ENCODE results near the gene BCL2L13.
"Not testable (repeated sequence)": the region's sequence is repeated elsewhere in the genome, so short reads cannot be mapped to it uniquely, and the experiment has no call there.

The BCL2L13 gene

DNA sequence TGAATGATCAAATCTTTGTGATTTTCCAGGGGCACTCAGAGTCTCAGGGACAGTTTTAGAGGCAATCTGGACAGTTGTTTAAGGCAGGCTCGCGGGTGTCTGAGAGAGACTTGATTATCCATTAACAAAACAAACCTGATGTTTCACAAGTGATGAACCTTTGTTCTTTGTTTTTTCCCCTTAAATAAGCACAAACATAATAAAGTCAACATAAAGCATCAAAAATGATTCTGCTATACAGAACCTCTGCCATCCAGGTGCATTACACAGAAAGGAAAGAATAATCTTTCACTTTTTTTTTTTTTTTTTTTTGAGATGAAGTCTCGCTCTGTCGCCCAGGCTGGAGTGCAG, 122.6 kb downstream of the BCL2L13 start:
- DNase-seq (ENCODE audit: low read depth): no peak

GRCh38 chr22:17763442-17763841, 124.9 kb downstream of the BCL2L13 start:
- not testable (repeated sequence) for DNase-seq (ENCODE audit: low read depth)

GRCh38 chr22:17764036-17764435, 125.5 kb downstream of the BCL2L13 start:
- DNase-seq (ENCODE audit: low read depth): no peak

GRCh38 chr22:17764852-17765251, 126.3 kb downstream of the BCL2L13 start:
- not testable (repeated sequence) for DNase-seq (ENCODE audit: low read depth)

- DNase-seq (ENCODE audit: low read depth): no peak
These were observed 128.9 kb downstream of the BCL2L13 start for GRCh38 chr22:17767233-17768065.

GRCh38 chr22:17769013-17769715, 130.6 kb downstream of the BCL2L13 start:
- DNase-seq (ENCODE audit: low read depth): no peak

DNA sequence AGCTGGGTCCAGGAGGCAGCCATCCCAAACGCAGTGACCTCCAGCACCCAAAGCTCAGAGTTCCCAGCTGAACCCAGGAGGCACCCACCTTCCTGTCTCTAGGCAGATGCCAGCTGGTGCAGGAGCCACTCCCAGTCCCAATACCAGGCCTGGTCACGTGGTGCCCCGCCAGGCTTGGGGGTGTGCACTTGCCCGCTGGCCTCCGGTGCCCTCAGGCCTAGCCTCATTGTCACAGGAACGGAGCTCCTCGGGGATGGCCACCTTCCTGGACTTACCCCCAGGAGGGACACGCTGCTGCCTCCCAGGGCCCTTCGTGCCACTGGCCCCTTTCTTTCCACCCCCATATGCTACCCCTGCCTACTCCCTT, 131.1 kb downstream of the BCL2L13 start:
- no peak for DNase-seq (ENCODE audit: low read depth)

GRCh38 chr22:17770180-17771077, 131.9 kb downstream of the BCL2L13 start:
- DNase-seq (ENCODE audit: low read depth): no peak

- DNase-seq (ENCODE audit: low read depth): no peak
These were observed 133.8 kb downstream of the BCL2L13 start for GRCh38 chr22:17772249-17772957.

DNA sequence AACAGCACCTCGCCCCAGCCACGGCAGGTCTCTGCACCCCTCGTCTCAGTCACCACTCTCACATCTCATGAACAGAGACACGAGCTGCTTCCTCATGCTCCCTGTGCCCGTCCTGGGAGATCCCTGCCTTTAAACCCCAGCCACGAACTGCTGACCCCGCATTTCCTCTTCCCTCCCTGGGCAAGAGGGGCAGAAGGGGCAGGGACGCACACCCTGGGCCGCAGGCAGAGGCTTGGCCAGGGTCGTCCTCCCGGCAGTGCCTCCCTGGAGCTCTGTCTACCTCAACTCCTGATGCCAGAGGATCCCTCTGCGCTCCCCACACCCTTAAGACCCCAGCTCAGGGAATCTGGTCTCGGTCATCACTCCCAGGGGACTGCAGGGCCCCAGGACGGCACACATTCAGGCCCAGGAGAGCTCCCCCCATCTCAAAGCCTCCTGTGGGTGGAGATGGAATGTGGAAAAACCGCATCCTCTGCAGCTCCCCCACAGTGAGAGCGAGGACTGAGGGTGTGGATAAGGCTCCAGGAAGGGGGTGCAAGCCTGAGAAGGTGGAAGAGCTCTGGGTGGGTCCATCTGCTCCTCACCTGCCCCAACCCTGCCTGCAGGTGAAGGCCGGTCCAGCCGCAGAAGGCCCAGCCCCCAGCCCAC, 134.5 kb downstream of the BCL2L13 start:
- DNase-seq (ENCODE audit: low read depth): no peak

DNA sequence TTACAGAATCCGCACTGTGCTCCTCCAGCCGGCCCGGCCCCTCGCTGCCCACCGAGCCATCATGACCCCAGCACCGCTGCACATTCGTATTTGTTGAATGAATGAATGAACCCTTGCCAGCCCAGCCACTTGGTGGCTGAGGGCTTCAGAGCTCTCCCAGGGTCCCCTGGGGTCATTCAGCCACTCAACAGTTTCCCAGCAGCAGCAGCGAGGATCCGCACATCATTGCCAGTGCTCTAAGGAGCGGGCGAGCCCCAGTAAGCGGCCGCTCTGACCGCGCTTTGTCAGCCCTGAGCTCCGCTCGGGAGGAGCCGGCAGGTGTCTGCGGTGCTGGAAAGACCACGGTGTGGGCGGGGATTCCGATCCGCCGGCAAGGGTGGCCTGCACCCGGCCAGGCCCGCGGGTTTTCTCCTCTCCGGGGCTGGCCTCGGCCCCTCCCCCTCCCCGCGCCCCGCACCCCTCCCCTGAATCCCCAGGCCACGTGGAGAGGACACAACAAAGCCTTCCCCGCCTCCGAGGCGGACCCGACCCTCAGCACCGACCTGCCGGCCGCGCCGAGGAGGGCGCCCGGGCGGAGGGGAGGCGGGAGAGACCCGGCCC, 135.1 kb downstream of the BCL2L13 start:
- no peak for DNase-seq (ENCODE audit: low read depth)

DNA sequence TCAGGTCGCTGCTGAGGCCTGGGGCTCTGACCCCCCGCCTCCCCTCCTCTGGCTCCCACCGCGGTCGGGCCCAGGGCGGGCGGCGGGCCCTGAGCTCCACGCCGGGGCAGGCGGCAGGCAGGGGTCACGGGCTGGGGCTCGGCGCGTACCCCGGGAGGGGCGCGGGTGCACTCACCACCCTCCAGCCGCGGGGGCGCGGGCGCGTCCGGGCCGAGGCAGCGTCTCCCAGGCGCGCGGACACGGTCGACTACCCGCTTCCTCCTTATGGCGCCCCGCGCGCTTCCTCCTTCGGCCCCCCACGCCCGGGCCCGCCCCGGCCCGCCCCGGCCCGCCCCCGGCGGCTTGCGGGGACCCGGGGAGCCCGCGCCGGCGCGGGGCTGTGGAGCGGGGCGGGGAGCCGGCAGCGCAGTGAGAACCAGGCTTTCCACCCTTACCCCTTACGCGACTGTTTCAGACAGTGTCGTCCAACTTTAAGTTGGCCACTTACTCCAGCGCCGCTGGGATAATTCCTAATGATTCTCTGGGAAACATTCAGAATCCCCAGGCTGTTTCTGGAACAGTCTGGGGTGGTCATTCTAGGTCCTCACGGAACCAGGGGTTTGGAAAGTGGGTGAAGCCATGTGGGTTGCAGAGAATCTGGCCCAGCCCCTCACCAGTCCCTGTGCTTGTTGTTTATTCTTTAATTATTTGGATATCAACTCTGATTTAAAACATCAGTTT, 135.8 kb downstream of the BCL2L13 start, which contains the start of gene BID:
TSS of gene BID (minus strand) at position 264 of the 720 bp plus-strand sequence. CDS start 24,353 bp downstream, outside the sequence.
- DNase-seq (ENCODE audit: low read depth): no peak

- no peak for DNase-seq (ENCODE audit: low read depth)
These were observed 136.5 kb downstream of the BCL2L13 start for GRCh38 chr22:17774926-17775685.

DNA sequence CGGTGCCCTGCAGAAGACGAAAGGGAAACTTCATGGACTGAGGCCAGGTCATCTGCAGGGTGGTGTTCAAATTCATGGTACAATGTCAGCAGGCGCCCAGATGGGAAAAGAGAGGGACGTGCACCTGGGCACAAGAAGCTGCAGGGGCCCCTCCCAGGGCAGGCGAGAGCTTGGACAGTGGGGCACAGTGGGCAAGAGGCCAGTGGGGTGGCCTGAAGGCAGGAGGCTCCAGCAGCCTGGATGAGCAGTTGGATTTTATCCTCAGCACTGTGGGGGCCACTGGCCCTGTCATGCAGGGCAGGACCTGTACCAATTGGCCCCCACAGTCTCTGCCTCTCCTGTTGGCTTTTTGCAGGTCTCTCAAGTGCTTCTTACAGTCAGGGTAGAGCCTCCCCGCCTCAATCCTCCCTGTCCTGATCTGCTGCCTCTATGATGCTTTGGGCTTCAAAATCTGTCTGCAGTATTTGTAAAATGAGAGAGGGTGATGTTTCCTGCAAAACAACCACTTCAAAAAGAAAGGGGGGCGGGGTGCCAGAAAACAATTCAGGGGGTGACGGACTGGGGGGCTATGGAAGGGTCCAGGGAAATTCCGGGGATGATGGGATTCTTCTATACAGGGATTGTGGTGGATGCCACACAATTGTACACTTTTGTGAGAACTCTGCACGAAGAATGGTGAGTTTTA, 137.4 kb downstream of the BCL2L13 start:
- DNase-seq (ENCODE audit: low read depth): no peak

DNA sequence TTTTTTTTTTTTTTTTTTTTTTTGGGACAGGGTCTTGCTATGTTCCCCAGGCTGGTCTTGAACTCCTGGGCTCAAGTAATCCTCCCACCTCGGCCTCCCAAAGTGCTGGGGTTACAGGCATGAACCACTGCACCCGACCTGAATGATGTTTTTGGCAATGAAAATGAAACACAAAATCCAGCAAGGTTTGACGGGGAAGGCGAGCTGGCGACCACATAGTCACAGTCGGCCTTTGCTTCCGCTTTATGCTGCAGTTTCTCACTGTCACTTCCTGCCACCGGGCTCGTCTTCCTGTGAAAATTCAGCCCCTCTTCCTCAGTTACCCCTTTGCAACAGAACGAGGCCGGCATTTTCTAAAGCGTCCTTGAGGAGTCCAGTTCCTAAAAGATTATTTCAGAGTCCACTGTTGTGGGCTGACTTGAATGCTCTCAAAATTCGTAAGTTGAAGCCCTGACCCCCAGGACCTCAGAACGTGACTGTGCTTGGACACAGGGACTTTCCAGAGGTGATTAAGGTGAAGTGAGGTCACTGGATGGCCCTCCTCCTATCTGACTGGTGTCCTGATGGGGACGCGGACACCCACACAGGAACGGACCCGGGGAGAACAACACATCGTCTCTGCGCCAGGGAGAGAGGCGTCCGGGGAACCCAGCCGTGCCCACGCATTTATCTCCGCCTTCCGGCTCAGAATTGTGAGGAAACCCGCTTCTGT, 138.6 kb downstream of the BCL2L13 start:
- no peak for DNase-seq (ENCODE audit: low read depth)

DNA sequence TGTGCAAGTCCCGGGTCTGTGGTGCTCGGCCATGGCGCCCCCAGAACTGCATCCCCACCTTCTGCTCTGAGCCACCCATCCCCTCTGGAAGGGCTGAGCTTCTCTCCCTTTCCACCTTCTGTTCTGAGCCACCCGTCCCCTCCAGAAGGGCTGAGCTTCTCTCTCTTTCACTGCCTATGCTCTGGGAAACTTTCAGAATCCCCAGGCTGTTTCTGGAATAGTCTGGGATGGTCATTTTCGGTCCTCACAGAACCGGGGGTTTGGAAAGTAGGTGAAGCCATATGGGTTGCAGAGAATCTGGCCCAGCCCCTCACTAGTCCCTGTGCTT, 139.1 kb downstream of the BCL2L13 start:
- no peak for DNase-seq (ENCODE audit: low read depth)

DNA sequence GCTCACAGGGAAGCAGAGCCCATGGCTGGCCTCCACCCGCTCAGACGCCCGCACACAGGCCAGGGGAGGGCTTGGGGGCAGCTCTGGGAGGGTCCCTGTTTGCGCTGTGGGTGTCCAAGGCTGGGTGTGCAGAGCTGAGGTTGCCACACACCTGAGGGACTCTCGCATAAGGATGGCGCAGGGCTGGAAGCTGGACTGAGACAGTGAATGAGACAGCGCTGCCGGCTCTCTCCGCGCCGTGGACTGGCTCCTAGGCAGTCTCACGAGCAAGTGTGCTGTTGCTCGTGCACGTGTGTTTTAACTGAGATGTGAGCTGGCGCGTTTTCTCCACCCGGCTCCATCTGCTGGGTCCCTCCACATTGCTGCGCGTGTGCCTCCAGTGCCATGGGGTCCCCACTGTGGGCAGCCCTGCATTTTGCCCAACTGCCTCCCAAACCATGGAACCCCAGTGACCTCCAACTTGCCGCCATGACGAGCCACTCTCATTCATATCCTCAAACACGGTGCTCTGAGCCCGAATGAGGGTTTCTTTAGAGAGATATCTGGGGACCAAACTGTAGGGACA, 139.9 kb downstream of the BCL2L13 start:
- DNase-seq (ENCODE audit: low read depth): no peak

All from HS-5 (cell line).